IPS DF 4.7 (cell line): Measurements from ENCODE around the gene NLGN1.

ENCODE experiments used
- DNase-seq: peaks from one replicate; pipeline ENCODE4 v3.0.0-alpha.2; 2013; ENCODE audit warnings: low spot score; ENCODE audit errors: extremely low read depth

The NLGN1 gene

DNA sequence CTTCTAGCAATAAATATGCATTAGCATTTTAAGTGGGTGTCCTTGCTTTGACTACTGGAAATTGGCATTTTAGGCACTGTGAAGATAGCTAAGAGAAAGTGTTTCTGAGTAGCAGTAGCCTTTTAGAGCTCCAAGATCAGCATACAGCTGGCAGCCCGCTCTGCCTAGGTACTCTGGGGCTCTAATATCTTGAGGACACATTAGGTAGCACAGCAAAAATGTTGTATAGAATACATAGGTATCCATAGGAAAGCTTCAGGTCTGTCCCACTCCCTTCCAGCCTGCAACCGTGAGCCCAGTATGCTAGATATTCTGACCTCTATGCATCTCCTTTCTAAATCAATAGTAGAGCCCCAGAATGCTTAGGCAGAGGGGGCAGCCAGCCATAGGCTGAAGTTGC lies 670.5 kb downstream of the NLGN1 start:
- no peak for DNase-seq

GRCh38 chr3:174072675-174073074 lies 675.1 kb downstream of the NLGN1 start:
- no peak for DNase-seq

DNA sequence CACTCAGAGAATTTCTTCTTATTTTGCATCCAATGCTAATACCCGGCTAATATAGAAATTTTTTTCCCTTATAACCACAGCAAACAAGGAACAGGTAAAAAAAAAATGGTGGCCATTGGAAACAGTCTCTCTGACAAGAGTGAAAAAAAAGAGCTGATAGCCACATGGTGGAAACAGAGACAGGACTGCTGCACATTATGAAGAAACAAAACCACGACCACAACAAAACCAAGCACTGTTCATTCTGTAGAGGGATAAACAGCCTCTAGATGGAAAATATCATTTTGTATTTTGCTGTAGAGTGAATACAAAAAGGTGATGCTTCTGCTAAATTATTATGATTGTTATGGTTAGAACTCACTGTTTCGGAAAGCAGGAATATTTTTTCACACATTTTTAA lies 686.2 kb downstream of the NLGN1 start:
- no peak for DNase-seq

DNA sequence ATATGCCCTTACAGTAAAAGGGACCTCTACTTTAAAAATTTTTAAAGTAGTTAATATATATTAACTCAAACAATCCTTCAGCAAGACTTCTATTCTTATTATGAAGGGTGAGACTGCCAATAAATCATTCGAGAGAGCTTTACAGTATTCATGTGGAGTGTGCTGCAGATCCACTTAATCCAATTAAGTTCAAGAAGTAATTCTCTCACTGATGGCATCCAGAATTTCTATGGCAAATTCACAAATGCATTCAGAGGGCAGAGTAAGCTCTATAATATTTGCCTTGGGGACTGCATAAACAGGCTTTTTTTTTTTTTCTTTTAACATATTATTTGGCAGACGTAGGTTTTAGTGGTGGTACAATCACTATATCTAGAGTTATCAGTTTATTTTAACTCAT lies 692.0 kb downstream of the NLGN1 start:
- DNase-seq = no peak

GRCh38 chr3:174094669-174095068 lies 697.1 kb downstream of the NLGN1 start:
- no peak for DNase-seq

DNA sequence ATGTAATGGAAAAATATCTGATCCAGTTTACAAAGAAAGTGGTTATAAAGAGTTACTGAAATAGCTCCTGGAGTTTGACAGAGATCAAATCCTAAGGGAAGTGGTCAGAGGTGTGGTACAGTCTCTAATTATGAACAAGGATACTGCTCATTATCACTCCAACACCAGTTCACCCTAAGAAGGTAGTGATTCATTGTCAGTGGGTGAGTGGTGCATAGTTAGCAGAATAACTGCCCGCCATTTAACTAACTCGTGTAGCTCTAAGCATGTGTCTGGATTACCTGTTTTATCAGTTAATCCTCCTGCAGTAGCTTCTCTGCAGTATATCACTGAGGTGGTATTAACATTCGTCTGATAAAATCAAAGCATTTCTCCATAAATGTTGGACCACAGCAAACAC lies 700.1 kb downstream of the NLGN1 start:
- DNase-seq = no peak

DNA sequence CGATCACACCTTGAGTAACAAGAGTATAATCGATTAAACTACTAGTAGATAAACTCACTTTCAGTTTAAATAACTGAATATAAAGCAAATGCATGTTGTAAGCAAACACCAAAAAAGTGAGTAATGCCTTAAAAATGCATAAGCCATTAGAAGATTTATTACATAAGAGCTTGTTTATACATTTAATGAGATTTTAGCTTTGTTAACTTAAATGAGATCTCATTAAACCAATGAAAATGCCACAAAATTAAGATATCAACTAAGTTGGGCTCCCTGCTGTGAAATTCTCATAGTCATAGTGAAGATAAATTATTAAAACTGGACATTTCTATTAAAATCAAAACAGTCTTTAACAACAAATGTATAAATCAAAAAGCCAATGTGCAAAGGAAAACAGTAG lies 701.2 kb downstream of the NLGN1 start:
- DNase-seq = no peak

DNA sequence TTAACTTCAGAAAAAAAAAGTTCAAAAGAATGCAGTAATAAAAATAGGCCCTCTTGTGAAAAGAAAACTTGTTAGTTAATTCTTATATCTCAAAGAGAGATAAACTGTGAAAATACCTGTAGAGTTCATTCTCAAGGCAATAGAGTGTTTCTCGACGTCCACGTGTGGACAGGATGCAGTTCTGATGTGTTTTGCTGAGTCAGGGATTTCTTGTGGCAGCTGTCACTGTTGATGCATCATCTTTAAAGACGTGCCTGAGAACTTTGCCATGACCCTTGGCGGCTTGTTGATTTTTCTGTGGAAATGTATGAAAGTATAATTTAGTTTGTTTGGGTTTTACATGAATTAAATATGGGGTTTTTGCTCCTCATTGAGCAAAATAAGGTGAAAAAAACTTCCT lies 702.2 kb downstream of the NLGN1 start:
- no peak for DNase-seq

GRCh38 chr3:174100744-174101143 lies 703.2 kb downstream of the NLGN1 start:
- DNase-seq = no peak

- DNase-seq = no peak
These were observed 703.7 kb downstream of the NLGN1 start for GRCh38 chr3:174101244-174101643.

DNA sequence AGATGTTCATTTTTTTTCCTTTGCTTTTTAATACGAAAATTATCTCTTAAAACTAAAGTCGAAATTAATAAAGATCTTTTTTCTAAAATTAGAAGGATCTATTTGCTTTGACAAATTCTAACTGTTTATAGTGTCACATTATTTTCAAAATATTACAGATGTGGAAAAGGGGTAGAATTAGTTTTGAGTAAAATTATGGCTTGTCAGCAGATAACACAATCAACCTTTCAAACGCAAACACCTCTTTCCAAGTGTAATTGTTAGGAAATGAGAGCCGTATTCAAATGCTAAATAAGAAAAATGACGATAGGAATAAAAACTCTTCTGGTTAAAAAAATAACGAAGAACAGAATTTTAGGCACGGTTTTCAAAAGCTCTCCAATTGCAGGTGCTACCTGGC lies 704.7 kb downstream of the NLGN1 start:
- DNase-seq = no peak

DNA sequence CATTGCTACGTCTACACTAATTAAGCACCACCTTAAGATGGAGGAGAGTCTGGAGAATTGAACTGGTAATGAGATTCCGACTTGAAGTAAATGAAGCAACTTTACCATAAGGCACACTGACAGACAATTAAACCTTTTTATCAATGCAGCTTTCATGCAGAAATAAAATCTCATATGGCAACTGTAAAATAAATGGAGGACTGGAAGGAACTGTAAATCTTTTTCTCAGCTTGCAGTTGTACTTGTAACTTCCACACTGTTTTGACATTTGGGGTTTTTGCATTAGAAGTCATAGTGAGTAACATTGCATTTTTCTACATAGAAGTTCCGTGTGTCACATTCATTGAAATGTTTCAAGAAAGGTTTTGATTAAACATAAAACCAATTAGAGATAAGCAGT lies 705.3 kb downstream of the NLGN1 start:
- DNase-seq = no peak

DNA sequence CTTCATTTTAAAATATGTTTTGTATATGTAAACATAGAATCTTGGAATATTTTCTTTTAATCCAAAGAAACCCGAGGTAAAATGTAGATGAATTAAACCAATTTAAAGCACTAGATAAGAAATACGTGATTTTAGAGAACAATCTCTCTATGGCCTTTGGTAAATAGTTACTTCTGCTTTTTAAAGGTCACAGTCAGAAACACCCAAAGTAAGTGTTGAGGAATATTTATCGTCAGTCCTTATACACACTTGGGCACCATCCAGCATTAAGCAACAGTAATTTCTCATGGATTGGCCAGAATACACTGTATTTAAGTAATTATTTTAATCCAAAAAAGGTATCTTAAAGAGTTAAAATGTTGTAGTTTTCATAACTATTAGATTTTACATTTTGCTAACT lies 713.2 kb downstream of the NLGN1 start:
- DNase-seq = no peak

- DNase-seq = no peak
These were observed 714.2 kb downstream of the NLGN1 start for GRCh38 chr3:174111776-174112175.

- DNase-seq = no peak
These were observed 718.9 kb downstream of the NLGN1 start for GRCh38 chr3:174116421-174116820.

- DNase-seq = no peak
These were observed 723.5 kb downstream of the NLGN1 start for GRCh38 chr3:174120997-174121396.

DNA sequence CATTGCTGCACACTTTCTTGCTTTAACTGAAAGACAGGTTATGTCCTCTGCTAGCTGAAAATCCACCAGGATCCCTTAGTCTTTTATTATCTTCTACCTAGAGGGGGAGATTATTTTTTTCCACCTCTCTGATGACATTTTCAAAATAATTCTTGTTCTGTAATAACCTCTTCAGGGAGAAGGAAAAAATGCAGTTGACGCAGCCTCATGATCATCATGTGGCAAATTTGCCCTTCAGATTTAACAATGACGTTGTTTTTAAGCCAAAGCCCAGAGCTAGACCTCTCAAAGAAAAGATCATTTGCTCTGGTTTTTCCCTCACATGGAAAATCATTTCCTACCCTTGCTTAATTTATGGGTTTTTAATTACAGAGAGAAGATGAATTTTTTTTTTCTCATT lies 724.9 kb downstream of the NLGN1 start:
- no peak for DNase-seq

- DNase-seq = peak; percentile 41
These were observed 727.8 kb downstream of the NLGN1 start for GRCh38 chr3:174125267-174125824.

GRCh38 chr3:174126990-174127758 lies 729.6 kb downstream of the NLGN1 start:
- DNase-seq = no peak

GRCh38 chr3:174132006-174132405 lies 734.5 kb downstream of the NLGN1 start:
- DNase-seq = no peak

DNA sequence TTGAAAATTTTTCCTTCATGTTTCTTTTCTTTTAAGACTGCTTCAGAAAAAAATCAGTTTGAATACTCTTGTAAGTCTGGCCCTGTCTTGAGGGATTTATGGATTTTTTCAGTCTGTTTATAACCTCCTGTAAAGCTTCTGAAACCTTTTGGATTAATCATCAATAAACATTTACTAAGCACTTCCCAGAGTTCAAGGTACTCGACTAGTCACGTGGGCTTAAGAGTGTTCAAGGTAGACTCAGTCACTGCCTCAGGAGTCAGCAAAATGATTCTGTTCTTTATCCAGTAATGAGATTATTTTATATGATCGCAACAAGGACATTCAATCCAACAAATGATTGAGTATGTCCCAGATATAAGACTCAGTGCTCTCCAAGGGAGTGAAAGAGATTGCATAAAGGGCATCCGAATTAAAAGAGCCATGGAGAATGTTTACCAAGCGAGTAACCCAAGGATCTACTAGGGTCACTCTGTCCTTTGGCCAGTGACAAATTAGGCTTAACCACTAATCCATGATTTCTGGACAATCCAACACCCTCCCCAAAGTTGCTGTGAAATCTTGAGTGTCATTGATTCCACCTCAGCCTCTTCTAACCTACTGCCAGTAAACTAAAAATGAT lies 735.0 kb downstream of the NLGN1 start:
- DNase-seq = no peak

DNA sequence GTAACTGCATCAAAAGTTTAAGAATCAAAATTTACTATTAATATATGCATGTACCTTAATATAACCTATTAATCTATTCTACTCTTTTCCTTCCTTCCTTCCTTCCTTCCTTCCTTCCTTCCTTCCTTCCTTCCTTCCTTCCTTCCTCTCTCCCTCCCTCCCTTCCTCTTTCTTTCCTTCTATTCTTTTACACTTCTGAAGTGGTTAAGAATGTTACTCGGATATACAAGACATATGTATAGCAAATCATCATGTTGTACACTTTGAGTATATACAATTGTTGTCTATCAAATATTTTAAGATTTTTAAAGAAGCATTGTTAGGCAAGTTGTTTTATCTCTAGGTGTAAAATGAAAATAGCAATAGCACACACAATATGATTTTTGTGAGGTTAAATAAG lies 748.5 kb downstream of the NLGN1 start:
- no peak for DNase-seq

DNA sequence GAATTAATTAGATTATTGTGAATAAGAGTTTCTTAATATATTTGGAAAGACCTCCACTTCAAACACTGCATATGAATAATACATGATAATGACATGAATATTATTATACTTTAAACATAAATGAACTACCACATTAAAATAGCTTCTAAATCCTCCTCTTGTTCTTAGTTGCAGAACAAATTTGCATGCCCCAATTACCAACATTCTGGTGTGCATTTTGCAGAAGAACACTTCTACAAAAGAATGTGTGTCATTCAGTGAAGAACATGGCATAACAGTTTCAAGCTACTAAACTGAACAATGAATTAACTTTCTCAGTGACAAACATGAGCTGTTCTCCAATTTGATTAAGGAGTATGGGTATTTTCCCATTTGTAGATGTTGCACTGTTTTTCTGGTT lies 750.3 kb downstream of the NLGN1 start:
- DNase-seq = no peak
